Fibroblast of pulmonary artery (primary cell): ENCODE data around the gene NPAS3.

Experiments
- DNase-seq: peaks from one replicate; pipeline ENCODE4 v3.0.0-alpha.2; 2010; ENCODE audit warnings: low read depth
- H3K4me3 ChIP-seq: replicated peaks from 2 replicates; pipeline ENCODE4 v1.5.1; 2011; ENCODE audit warnings: low read depth, mild to moderate bottlenecking, control low read depth, low read length, moderate library complexity
- CTCF ChIP-seq: IDR thresholded peaks from 2 replicates; pipeline ENCODE4 v1.5.1; 2011; ENCODE audit warnings: mild to moderate bottlenecking, control low read depth, low read length, inconsistent platforms; ENCODE audit errors: missing control alignments

Gene NPAS3

DNA sequence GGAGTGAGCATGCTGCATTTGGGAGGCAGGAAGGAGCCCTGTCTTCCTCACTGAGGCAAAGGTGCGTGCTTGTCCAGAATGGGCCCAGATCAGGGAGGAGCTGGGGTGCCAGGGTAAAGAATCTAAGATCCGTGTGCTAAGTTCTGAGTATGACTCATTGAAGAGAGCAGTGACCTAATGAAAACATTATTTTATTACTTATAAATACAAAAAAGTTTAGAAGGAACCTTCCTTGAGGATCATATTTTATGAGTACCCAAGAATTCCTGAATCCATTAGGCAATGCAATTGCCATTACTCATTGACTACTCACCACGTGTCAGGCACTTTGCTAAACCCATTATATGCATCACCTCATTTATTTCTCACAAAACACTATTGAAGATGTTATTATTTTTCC is 747.5 kb downstream of the NPAS3 start:
- TF ChIP-seq CTCF, result no peak
- H3K4me3 ChIP-seq, result no peak overlapping the region
- DNase-seq, result peak; percentile 31

- DNase-seq, result no peak
- H3K4me3 ChIP-seq, result no peak overlapping the region
- no peak for TF ChIP-seq CTCF
Measured at GRCh38 chr14:33686856-33687255, 748.2 kb downstream of the NPAS3 start.

DNA sequence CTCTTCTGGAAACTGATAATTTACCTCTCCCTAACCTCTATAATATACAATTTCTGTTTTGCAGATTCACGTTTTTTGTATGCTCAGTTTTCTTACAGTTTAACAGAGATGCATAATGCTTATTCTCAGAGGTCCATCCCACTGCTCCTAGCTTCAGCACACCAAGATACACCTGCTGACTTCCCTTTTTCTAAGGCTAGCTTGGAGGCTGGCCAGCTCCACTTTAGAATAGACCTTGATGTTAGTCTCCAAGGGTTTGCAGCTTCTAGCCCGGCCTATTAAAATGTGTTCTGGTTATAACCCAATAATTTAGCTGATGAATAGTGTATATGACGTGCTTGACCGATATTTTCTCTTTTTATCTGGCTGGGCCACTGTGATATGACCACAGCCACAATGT is 751.0 kb downstream of the NPAS3 start:
- DNase-seq, result no peak
- TF ChIP-seq CTCF, result no peak
- H3K4me3 ChIP-seq, result no peak overlapping the region

GRCh38 chr14:33691907-33692306 is 753.2 kb downstream of the NPAS3 start:
- no peak for DNase-seq
- no peak overlapping the region for H3K4me3 ChIP-seq
- no peak for TF ChIP-seq CTCF

DNA sequence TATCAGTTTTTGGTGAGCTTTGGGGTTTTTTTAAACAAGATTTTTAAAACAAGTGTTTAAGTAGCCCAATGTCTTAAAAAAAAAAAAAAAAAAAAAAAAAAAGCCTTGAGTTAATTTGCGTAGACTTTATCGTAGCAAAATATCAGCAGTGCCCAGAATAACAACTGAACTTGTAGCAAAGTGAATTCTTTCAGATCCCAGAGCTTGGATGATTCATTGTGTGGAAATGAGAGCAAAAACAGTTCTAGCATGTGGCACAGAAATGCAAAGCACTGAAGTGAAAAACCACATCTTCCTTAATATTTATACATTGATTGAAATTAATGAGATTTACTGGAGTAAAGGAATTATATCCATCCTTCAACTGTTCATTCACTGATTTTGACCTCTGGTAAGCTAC is 754.1 kb downstream of the NPAS3 start:
- DNase-seq, result peak; percentile 78
- no peak overlapping the region for H3K4me3 ChIP-seq
- TF ChIP-seq CTCF, result no peak

GRCh38 chr14:33693237-33693636 is 754.6 kb downstream of the NPAS3 start:
- TF ChIP-seq CTCF, result no peak
- no peak for DNase-seq
- H3K4me3 ChIP-seq, result no peak overlapping the region

DNA sequence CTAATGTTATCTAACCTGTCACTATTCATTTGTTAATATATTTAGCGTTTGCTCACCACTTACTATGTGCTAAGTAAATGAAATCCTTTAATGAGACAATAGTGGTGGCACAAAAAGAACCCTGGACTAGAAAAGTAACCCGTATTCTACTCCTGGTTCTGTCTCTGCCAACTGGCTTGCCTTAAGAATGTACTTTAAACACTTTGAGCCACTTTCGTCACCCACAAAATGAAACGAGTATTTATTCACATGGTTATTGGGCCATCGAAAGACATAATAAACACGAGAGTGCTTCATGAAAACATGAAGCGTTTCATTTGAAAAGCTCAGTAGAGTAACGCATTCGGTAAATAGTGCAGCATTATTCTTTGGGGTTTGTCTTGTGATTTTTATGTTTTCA is 757.5 kb downstream of the NPAS3 start:
- H3K4me3 ChIP-seq, result no peak overlapping the region
- no peak for TF ChIP-seq CTCF
- no peak for DNase-seq
